ENCODE measurements around the gene MAP3K7CL.

The MAP3K7CL gene

DNA sequence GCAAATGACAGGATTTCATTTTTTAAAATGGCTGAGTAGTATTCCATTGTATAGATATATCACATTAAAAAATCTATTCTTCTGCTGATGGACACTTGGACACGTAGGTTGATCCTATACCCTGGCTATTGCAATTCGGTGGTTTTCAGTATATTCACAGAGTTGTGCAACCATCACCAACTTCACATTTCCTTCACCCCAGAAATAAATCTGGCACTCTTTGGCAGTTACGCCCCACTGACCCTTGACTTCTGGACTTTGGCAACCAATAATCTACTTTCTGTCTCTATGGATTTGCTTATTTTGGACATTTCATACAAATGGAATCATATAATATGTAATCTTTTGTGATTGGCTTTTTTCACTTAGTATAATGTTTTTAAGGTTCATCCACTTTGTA is 35.9 kb downstream of the MAP3K7CL start:
- TF ChIP-seq SIN3A (IDR thresholded peaks at IDR 0.05; ENCODE audit: borderline replicate concordance, insufficient read depth, low read length) (no peak), FOXP2 (optimal IDR thresholded peaks at IDR 0.05; ENCODE audit: borderline replicate concordance, extremely low read depth, extremely low read length, insufficient read depth) (no peak), POLR2AphosphoS5 (IDR thresholded peaks at IDR 0.05; ENCODE audit: low read depth, low read length) (no peak), TAF1 (IDR thresholded peaks at IDR 0.05; ENCODE audit: borderline replicate concordance, insufficient read depth, low read length) (no peak)
- TF ChIP-seq, protein P1, sequence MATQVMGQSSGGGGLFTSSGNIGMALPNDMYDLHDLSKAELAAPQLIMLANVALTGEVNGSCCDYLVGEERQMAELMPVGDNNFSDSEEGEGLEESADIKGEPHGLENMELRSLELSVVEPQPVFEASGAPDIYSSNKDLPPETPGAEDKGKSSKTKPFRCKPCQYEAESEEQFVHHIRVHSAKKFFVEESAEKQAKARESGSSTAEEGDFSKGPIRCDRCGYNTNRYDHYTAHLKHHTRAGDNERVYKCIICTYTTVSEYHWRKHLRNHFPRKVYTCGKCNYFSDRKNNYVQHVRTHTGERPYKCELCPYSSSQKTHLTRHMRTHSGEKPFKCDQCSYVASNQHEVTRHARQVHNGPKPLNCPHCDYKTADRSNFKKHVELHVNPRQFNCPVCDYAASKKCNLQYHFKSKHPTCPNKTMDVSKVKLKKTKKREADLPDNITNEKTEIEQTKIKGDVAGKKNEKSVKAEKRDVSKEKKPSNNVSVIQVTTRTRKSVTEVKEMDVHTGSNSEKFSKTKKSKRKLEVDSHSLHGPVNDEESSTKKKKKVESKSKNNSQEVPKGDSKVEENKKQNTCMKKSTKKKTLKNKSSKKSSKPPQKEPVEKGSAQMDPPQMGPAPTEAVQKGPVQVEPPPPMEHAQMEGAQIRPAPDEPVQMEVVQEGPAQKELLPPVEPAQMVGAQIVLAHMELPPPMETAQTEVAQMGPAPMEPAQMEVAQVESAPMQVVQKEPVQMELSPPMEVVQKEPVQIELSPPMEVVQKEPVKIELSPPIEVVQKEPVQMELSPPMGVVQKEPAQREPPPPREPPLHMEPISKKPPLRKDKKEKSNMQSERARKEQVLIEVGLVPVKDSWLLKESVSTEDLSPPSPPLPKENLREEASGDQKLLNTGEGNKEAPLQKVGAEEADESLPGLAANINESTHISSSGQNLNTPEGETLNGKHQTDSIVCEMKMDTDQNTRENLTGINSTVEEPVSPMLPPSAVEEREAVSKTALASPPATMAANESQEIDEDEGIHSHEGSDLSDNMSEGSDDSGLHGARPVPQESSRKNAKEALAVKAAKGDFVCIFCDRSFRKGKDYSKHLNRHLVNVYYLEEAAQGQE (IDR thresholded peaks at IDR 0.05; ENCODE audit: insufficient read depth in 1 of 2, low read depth in 2 of 2, low read length in 2 of 2), result no peak

DNA sequence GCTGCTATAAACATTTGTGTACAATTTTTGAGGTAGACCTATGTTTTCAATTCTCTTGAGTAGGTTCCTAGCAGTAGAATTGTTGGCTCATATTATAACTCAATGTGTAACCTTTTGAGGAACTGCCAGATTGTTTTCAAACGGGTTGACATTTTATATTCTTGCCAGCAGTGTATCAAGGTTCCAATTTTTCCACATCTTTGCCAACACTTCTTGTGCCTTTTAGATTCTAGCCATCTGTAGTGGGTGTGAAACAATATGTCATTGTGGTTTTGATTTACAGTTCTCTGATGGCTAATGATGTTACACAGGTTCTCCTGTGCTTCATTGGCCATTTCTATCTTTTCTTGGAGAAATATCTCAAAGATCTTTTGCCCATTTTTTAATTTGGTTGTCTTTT is 36.4 kb downstream of the MAP3K7CL start:
- TF ChIP-seq TAF1 (IDR thresholded peaks at IDR 0.05; ENCODE audit: borderline replicate concordance, insufficient read depth, low read length) (no peak), FOXP2 (optimal IDR thresholded peaks at IDR 0.05; ENCODE audit: borderline replicate concordance, extremely low read depth, extremely low read length, insufficient read depth) (no peak), SIN3A (IDR thresholded peaks at IDR 0.05; ENCODE audit: borderline replicate concordance, insufficient read depth, low read length) (no peak), POLR2AphosphoS5 (IDR thresholded peaks at IDR 0.05; ENCODE audit: low read depth, low read length) (no peak)
- TF ChIP-seq, protein P1 (IDR thresholded peaks at IDR 0.05; ENCODE audit: insufficient read depth in 1 of 2, low read depth in 2 of 2, low read length in 2 of 2), result no peak

DNA sequence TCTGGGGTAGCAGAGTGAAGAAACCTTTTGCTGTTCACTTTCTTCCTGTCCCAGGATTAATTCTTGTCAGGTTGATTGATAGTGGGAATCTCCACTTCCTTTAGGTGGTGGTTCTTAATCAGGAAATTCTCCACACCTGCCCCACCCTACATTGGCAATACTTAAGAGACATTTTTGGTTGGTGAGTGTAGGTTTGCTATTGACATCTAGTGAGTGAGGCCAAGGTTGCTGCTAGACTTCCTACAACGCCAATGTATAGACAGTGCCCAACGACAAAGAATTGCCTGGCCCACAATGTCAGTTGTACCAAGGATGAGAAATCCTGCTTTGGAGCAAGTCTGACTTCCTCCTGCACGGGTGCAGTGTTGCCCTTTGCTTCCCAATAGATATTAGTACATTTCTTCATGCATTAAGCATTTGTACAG is 38.5 kb downstream of the MAP3K7CL start:
- TF ChIP-seq POLR2AphosphoS5 (IDR thresholded peaks at IDR 0.05; ENCODE audit: low read depth, low read length), result no peak
- no peak for TF ChIP-seq TAF1 (IDR thresholded peaks at IDR 0.05; ENCODE audit: borderline replicate concordance, insufficient read depth, low read length)
- no peak for TF ChIP-seq SIN3A (IDR thresholded peaks at IDR 0.05; ENCODE audit: borderline replicate concordance, insufficient read depth, low read length)
- no peak for TF ChIP-seq FOXP2 (optimal IDR thresholded peaks at IDR 0.05; ENCODE audit: borderline replicate concordance, extremely low read depth, extremely low read length, insufficient read depth)
- TF ChIP-seq, protein P1 (IDR thresholded peaks at IDR 0.05; ENCODE audit: insufficient read depth in 1 of 2, low read depth in 2 of 2, low read length in 2 of 2), result no peak

DNA sequence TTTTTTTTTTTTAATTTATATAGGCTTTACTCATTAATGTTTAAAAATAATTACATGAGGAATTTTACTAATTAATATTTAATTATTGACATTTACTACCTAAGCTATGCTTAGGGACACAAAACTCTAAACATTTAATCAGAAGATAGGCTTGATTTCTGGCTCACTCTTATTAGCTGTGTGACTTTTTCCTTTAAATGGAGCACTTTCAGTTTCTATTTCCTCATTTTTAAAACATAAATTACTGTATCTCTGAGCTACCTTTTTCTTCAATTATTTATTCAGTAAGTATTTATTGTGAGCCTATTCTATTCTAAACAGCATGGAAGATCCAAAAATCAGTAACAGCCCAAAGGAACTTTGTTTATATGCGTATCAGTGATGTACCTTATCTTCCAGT is 40.5 kb downstream of the MAP3K7CL start:
- TF ChIP-seq SIN3A (IDR thresholded peaks at IDR 0.05; ENCODE audit: borderline replicate concordance, insufficient read depth, low read length), result no peak
- TF ChIP-seq POLR2AphosphoS5 (IDR thresholded peaks at IDR 0.05; ENCODE audit: low read depth, low read length), result no peak
- TF ChIP-seq, protein P1 (IDR thresholded peaks at IDR 0.05; ENCODE audit: insufficient read depth in 1 of 2, low read depth in 2 of 2, low read length in 2 of 2), result no peak
- TF ChIP-seq TAF1 (IDR thresholded peaks at IDR 0.05; ENCODE audit: borderline replicate concordance, insufficient read depth, low read length), result no peak
- no peak for TF ChIP-seq FOXP2 (optimal IDR thresholded peaks at IDR 0.05; ENCODE audit: borderline replicate concordance, extremely low read depth, extremely low read length, insufficient read depth)

DNA sequence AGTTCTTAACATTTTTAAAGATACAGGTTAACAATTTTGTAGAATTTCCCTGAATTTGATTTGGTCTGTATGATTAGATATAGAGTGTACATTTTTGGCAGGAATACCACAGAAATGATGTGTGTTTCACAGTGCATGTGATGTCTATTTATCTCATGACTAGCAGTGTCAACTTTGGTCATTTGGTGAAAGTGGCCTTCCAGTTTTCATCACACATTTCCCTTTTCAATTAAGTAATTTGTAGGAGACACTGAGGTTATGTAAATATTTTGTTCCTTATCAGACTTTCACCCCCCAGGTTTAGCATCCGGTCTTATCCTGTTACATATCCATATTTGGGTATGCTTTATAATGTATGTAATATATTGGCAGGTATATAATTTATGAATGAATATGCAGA is 41.8 kb downstream of the MAP3K7CL start:
- TF ChIP-seq FOXP2 (optimal IDR thresholded peaks at IDR 0.05; ENCODE audit: borderline replicate concordance, extremely low read depth, extremely low read length, insufficient read depth) (no peak), TAF1 (IDR thresholded peaks at IDR 0.05; ENCODE audit: borderline replicate concordance, insufficient read depth, low read length) (no peak), SIN3A (IDR thresholded peaks at IDR 0.05; ENCODE audit: borderline replicate concordance, insufficient read depth, low read length) (no peak), POLR2AphosphoS5 (IDR thresholded peaks at IDR 0.05; ENCODE audit: low read depth, low read length) (no peak)
- TF ChIP-seq, protein P1 (IDR thresholded peaks at IDR 0.05; ENCODE audit: insufficient read depth in 1 of 2, low read depth in 2 of 2, low read length in 2 of 2), result no peak
